ENCODE data around the gene PTPRN2.

GRCh38 chr7:158003441-158004122, 584.0 kb downstream of the PTPRN2 start:
- TF ChIP-seq, protein P1, sequence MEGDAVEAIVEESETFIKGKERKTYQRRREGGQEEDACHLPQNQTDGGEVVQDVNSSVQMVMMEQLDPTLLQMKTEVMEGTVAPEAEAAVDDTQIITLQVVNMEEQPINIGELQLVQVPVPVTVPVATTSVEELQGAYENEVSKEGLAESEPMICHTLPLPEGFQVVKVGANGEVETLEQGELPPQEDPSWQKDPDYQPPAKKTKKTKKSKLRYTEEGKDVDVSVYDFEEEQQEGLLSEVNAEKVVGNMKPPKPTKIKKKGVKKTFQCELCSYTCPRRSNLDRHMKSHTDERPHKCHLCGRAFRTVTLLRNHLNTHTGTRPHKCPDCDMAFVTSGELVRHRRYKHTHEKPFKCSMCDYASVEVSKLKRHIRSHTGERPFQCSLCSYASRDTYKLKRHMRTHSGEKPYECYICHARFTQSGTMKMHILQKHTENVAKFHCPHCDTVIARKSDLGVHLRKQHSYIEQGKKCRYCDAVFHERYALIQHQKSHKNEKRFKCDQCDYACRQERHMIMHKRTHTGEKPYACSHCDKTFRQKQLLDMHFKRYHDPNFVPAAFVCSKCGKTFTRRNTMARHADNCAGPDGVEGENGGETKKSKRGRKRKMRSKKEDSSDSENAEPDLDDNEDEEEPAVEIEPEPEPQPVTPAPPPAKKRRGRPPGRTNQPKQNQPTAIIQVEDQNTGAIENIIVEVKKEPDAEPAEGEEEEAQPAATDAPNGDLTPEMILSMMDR (IDR thresholded peaks at IDR 0.05) = no peak
- TF ChIP-seq EP300 (IDR thresholded peaks at IDR 0.05) = no peak
